HG03521 (cell line): ENCODE results near the gene ITGB7.

Source experiments
- ATAC-seq: cut with Tn5 transposase; IDR thresholded peaks from one replicate; pipeline ENCODE4 v1.9.1; 2021; ENCODE audit warnings: mild to moderate bottlenecking, moderate library complexity; ENCODE audit not compliant: unreplicated experiment

Gene ITGB7

GRCh38 chr12:53198486-53199110, 8.5 kb downstream of the ITGB7 start:
- no peak for ATAC-seq

DNA sequence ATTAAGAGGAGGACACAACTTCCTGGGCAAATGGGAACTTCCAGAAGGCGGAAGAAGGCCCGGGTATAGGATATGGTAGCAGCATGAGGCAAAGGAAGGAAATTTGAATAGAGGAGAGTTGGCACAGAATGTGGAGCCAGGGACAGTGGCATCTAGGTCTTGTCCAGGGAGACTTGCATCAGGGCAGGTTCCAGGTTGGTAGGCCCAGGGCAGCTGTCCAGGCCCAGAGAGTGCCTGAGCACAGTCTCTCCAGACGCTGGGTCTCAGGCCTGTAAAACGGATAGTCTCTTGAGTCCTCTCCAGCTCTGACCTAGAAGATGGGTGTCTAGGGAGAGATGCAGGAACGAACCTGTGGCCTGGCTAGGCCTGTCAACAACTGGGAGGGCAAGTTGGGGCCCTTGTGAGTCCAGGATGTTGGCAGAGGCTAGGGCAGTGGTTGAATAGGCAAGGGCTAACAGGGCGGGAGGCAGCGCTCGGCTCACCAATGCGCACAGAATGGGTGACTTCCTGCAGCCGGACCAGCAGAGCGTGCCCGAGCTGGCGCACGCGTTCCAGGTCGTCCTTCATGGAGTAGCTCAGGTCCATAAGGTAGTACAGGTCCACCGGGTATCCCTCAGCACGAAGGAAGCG, 9.9 kb downstream of the ITGB7 start:
- ATAC-seq = no peak

DNA sequence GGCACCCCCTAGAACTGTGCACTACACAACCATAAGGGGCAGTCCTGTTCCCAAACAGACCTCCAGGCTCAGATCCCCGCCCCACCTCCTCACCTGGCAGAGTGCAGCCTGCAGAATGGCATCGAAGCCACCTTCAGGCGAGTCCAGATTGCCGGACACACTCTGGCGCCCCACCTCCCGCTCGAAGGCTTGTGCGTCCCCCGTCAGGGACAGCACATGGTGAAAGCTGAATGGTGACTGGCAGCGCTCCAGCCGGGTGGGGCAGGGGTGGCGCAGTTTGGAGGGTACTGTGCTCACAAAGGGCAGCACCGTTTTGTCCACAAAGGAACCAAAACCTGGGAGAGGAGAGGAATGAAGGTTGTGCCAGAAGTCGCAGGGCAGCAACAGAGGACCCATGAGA, 10.6 kb downstream of the ITGB7 start:
- ATAC-seq = no peak

DNA sequence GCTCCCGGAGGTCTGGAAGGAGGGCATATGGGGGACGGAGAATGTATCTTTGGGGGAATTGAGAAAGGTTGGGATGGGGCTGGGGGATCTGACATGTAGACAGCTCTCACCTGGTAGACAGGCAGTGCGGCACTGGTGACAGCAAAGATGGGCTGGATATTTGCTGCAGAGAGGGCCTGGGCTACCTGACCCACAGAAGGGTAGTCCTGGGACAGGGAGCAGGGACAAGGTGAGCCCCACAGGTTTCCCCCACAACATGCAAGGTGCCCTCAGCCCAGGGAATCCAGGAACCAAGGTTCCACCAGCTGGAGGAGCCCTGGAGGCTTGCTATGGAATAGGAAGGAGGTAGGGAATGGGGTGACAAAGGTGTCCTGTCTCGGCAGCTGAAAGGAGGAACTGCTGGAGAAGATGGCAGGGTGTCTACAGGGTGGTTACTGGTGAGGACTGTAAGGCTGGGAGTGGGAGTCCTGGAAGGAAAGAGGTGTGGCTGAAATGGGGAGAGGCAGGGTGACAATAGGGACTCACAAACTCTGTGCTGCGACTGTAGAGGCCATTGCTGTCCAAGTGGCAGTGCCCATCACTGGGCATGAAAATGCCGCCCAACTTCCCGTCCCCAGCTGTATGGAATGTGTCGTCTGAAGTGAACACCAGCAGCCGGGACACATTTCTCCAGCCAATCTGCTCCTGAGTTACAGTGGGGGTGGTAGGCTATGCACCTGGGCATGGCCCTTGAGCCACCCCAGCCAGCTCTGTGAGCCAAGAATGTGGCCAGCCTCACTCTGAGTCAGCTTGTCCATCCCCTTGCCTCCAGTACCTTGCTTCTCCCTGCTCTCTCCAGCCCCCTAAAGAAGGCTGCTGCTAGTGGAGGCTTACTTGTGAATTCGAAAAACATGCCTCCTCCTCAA, 11.3 kb downstream of the ITGB7 start:
- no peak for ATAC-seq

DNA sequence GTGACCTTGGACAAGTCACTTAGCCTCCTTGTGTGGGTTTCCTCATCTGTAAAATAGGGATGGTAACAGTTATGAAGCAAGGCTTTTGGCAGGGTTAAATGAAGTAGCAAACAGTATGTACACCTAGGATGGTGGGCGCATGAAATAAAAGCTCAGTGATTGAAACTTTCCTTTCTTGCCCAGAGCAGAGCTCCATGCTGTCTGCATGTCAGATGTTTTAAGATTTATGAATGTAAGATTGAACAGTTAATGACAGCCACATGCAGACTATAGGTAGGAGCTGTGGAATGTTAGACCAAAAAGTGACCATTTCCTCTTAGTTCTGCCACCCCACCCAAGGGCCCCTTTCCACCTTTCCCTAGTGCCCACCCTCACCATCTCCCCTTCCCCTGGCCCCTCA, 12.1 kb downstream of the ITGB7 start:
- ATAC-seq = no peak

GRCh38 chr12:53193985-53194716, 12.9 kb downstream of the ITGB7 start:
- ATAC-seq = no peak

DNA sequence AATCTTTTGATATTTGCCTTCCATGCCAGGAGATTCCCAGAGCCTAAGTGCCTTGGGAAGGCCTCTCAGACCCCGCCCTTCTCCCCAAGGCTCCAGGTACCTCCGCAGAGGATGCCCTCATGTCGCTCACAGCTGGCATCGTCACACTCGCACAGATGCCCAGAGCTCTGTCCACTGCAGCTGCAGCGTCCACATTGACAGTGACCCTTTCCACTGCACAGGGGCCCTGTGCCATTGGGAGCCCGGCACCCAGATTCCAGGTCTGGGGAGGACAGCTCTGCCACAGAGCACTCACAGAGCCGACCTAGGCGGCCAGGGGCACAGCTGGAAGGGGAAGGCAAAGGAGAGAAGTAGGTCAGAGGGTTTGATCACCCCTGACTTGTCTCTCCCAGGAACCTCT, 14.0 kb downstream of the ITGB7 start:
- ATAC-seq = no peak

- ATAC-seq = no peak
Measured at GRCh38 chr12:53192531-53193021, 14.5 kb downstream of the ITGB7 start.

- ATAC-seq = no peak
Measured at GRCh38 chr12:53191885-53192530, 15.0 kb downstream of the ITGB7 start.

GRCh38 chr12:53191096-53191884, 15.8 kb downstream of the ITGB7 start:
- ATAC-seq = no peak

DNA sequence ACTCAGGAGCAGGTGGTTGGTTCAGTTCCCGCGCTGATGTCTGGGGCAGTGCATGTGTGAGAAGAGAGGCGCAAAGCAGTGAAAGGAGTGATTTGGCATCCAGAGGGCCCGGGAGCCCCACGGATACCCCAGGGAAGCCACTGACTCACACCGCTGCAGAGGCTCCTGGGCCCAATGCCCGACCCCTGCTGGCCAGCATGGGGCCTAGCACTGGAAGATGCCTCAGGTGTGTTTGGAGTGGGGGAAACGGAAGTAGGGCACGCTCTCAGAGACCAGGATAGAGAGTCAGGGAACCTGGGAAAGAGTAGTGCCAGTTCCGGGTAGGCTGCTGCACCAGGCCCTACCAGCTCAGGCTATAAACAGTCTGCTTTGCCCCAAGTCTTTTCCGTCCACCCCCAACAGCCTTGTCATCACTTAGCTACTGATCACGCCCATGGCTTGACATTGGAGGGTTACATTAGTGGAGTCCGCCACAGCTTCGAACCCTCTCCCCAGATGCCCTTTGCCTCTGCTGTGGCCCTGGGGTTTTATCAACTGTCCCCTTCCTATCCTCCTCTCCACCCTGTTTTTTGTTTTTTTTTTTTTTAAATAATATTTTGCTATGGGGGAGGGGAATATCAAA, 16.8 kb downstream of the ITGB7 start:
- ATAC-seq = no peak

GRCh38 chr12:53187145-53187899, 19.7 kb downstream of the ITGB7 start:
- no peak for ATAC-seq

DNA sequence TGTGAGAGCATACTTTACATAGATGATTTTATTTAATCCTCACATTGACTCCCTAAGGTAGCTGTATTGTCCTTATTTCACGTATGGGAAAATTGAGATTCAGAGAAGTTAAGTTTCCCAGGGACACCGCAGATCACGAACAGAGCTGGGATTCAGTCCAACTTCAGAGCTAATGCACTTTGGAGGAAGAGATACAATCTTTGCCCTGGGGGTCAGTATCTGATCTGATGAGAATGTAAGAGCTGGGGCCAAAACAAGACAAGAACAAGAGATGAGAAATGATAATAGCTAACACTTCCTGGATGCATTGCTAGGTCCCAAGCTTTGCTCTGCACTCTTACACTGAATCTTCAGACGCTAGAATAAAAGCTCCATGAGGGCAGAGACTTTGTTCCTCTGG, 20.3 kb downstream of the ITGB7 start:
- no peak for ATAC-seq

GRCh38 chr12:53185582-53186153, 21.4 kb downstream of the ITGB7 start:
- ATAC-seq = no peak

GRCh38 chr12:53184828-53185227, 22.2 kb downstream of the ITGB7 start:
- no peak for ATAC-seq

DNA sequence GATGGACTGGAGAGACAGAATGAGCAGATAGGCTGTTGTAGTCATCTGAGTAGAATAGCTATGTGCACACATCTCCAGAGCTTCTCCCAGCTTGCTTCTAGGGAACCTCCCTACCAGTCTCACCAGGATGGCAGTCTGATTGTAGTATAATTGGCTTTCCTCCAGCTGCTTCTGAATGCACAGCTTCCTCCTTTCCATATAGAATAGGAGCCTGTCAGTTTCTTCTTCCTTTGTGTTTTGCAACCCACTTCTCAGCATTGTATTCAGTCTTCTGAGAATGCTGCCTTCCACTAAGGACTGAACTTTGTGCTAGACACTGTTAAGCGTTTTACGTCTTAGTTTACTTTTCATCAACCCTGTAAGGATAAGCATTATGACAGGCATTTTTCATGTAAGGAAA, 24.1 kb downstream of the ITGB7 start:
- no peak for ATAC-seq

DNA sequence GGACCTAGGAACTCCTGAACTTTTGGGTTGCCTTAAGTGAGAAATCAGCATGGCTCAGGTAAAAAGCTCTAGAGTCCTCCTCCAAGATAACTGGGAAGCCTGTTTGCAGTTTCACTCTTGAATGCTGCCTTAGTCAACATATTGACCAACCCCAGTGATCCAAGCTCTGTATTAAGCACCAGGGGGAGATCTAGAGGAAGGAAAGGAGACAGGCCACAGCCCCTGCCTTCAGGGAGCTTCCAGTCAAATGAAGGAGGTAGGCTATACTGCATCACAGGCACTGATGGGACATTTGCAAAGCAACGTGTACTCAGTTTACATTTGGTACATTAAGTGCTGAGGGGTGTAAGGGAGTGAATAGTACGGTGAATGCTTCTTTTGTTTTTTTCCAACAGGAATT, 25.1 kb downstream of the ITGB7 start:
- no peak for ATAC-seq

DNA sequence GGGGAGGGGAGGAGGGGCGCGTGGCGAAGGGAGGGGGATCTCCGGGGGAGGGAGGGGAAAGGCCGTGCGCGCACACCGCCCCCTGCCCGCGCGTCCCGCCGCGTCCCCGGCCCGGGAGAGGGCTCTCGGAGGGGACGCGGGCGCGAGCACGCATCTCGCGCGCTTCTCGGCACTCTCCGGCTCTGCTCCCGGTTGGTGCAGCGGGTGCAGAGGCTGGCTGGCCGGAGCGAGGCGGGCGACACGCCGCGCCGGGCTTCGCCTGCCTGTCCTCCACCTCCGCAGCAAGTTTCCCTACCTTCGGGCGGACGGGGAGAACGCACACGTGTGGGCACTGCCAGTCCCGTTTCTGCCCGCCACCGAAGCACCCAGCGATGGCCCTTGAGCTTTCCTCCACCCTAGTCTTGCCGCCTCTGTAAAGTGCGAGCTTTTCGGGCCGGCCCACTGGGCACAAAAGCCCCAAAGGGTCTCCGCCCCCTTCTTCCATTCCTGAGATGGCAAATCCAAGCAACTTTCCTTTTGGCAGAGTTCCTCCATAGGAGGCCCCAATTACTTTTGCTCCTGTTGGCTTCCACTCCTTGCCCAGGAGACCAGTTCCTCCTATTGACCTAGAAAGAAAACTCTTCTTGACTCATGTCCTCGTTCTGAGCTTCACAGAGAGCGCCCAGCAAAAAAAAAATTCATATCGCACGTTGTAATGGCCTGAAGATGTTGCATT, 26.0 kb downstream of the ITGB7 start:
- ATAC-seq = peak; percentile 44
